Neuronal stem cell (in vitro differentiated cells): Measurements from ENCODE around the gene PDE6G.

Experiments used
- DNase-seq: peaks from one replicate; pipeline ENCODE4 v3.0.0-alpha.2; 2013; ENCODE audit warnings: low spot score
- H2AFZ ChIP-seq: one replicate; pipeline ENCODE4 v1.6.1; 2013; ENCODE audit warnings: mild to moderate bottlenecking, low read length, inconsistent platforms
- H2AK5ac ChIP-seq: 2 replicates; pipeline ENCODE4 v1.6.1; 2013; ENCODE audit warnings: low read depth, mild to moderate bottlenecking, inconsistent platforms, low read length, moderate library complexity, mixed read lengths
- H2BK120ac ChIP-seq: 2 replicates; pipeline ENCODE4 v1.6.1; 2013; ENCODE audit warnings: low read depth, mild to moderate bottlenecking, inconsistent platforms, low read length, moderate library complexity, mixed read lengths
- H2BK12ac ChIP-seq: one replicate; pipeline ENCODE4 v1.6.1; 2013; ENCODE audit warnings: low read length, inconsistent platforms
- H2BK15ac ChIP-seq: 2 replicates; pipeline ENCODE4 v1.6.1; 2013; ENCODE audit warnings: mild to moderate bottlenecking, low read length, inconsistent platforms, mixed read lengths
- H2BK5ac ChIP-seq: one replicate; pipeline ENCODE4 v1.6.1; 2013; ENCODE audit warnings: inconsistent platforms, mild to moderate bottlenecking, low read length, moderate library complexity
- H3K14ac ChIP-seq: one replicate; pipeline ENCODE4 v1.6.1; 2013; ENCODE audit warnings: low read length, inconsistent platforms
- H3K18ac ChIP-seq: 2 replicates; pipeline ENCODE4 v1.6.1; 2013; ENCODE audit warnings: low read length, inconsistent platforms
- H3K23ac ChIP-seq: 2 replicates; pipeline ENCODE4 v1.6.1; 2013; ENCODE audit warnings: low read depth, mild to moderate bottlenecking, mixed read lengths, low read length, inconsistent platforms; ENCODE audit not compliant: poor library complexity
- H3K27ac ChIP-seq: replicated peaks from 3 replicates; pipeline ENCODE4 v1.5.1; 2013; ENCODE audit warnings: low read length, inconsistent platforms
- H3K27me3 ChIP-seq, 3 experiments: 2 replicates each; pipeline ENCODE4 v1.6.1; 2013; ENCODE audit warnings: low read length in 3 of 3, mild to moderate bottlenecking in 2 of 3, inconsistent platforms in 1 of 3, low read depth in 1 of 3, mixed read lengths in 1 of 3, moderate library complexity in 1 of 3; ENCODE audit not compliant: control insufficient read depth in 3 of 3, insufficient read depth in 3 of 3
- H3K36me3 ChIP-seq, 2 donors: replicated peaks in 1 of 2; 2 replicates each; pipeline ENCODE4 v1.6.1; 2013; ENCODE audit warnings: low read length in 2 of 2; ENCODE audit not compliant: control insufficient read depth in 2 of 2, insufficient read depth in 2 of 2
- H3K4ac ChIP-seq: 2 replicates; pipeline ENCODE4 v1.6.1; 2013; ENCODE audit warnings: inconsistent platforms, mild to moderate bottlenecking, low read length, moderate library complexity
- H3K4me1 ChIP-seq, 2 donors: 1 replicate in 1 of 2; 2 replicates in 1 of 2; pipeline ENCODE4 v1.6.1; 2013; ENCODE audit warnings: low read length in 2 of 2, low read depth in 1 of 2; ENCODE audit not compliant: control insufficient read depth in 2 of 2, insufficient read depth in 1 of 2
- H3K4me2 ChIP-seq: one replicate; pipeline ENCODE4 v1.6.1; 2013; ENCODE audit warnings: mild to moderate bottlenecking, low read length, inconsistent platforms; ENCODE audit not compliant: insufficient read depth, poor library complexity, severe bottlenecking
- H3K4me3 ChIP-seq, 2 donors: 2 replicates each; pipeline ENCODE4 v1.5.1; 2013; ENCODE audit warnings: low read length in 2 of 2, mild to moderate bottlenecking in 2 of 2, inconsistent platforms in 1 of 2, moderate library complexity in 1 of 2
- H3K79me1 ChIP-seq: one replicate; pipeline ENCODE4 v1.6.1; 2013; ENCODE audit warnings: low read depth, mild to moderate bottlenecking, inconsistent platforms, low read length, moderate library complexity
- H3K9ac ChIP-seq: one replicate; pipeline ENCODE4 v1.6.1; 2013; ENCODE audit warnings: mild to moderate bottlenecking, low read depth, low read length, inconsistent platforms; ENCODE audit not compliant: poor library complexity
- H3K9me3 ChIP-seq, 2 donors: replicated peaks in 1 of 2; 2 replicates each; pipeline versions ENCODE3 to v1.6.1; 2013; ENCODE audit warnings: low read length in 2 of 2, mild to moderate bottlenecking in 2 of 2, inconsistent platforms in 1 of 2, low read depth in 1 of 2, mixed read lengths in 1 of 2, moderate library complexity in 1 of 2; ENCODE audit not compliant: control insufficient read depth in 2 of 2, insufficient read depth in 1 of 2
- H4K8ac ChIP-seq: one replicate; pipeline ENCODE4 v1.6.1; 2013; ENCODE audit warnings: low read depth, mild to moderate bottlenecking, inconsistent platforms, low read length, moderate library complexity
- H4K91ac ChIP-seq: one replicate; pipeline ENCODE4 v1.6.1; 2013; ENCODE audit warnings: low read length, low read depth, mild to moderate bottlenecking, inconsistent platforms; ENCODE audit not compliant: poor library complexity
- WGBS, 2 donors: extraction: QIAGEN DNeasy Blood & Tissue Kit; methylation state at CpG; one replicate each; pipeline ENCODE4 v1.1.7; 2013; ENCODE audit warnings: missing lambda C conversion rate in 2 of 2, mixed read lengths in 1 of 2; ENCODE audit not compliant: insufficient read length in 2 of 2, insufficient replicate concordance in 1 of 2; ENCODE audit errors: extremely low coverage in 2 of 2; 5-methylcytosine and 5-hydroxymethylcytosine counted together

The PDE6G gene

GRCh38 chr17:81636505-81637288, 19.6 kb downstream of the PDE6G start, which contains the start of the genes NPLOC4 and TSPAN10:
Gene NPLOC4 (minus strand): TSS chr17:81637112. CDS start chr17:81636930, 182 bp downstream.
Gene TSPAN10 (plus strand): TSS chr17:81637196. CDS start chr17:81642413, 5,217 bp downstream.
- Histone ChIP-seq H3K23ac (peak within 1 kb of the TSS; percentile 16), H2BK12ac (peak within 1 kb of the TSS; percentile 58), H4K91ac (no peak within 1 kb of the TSS), H3K4me2 (peak within 1 kb of the TSS; percentile 62), H3K14ac (peak within 1 kb of the TSS; percentile 6), H3K9me3 (no peaks in the 10 kb centered on the region), H2BK120ac (no peak within 1 kb of the TSS), H3K18ac (peak within 1 kb of the TSS; percentile 94), H3K4ac (peak within 1 kb of the TSS; percentile 66), H3K27ac (peak within 1 kb of the TSS; percentile 68), H2AFZ (peak within 1 kb of the TSS; percentile 85), H2BK15ac (no peak within 1 kb of the TSS), H3K4me3 (peak within 1 kb of the TSS; percentile 82 to 99), H2BK5ac (peak within 1 kb of the TSS; percentile 87), H3K9ac (peak within 1 kb of the TSS; percentile 91), H3K79me1 (peaks cover 3% of the 10 kb centered on the region), H3K36me3 (peaks cover 0 to 7% of the 10 kb centered on the region in 2 donors), H3K27me3 (no peaks in the 10 kb centered on the region), H4K8ac (no peak within 1 kb of the TSS), H2AK5ac (peak within 1 kb of the TSS; percentile 92), H3K4me1 (peaks cover 6 to 8% of the 10 kb centered on the region in 2 donors)
- DNase-seq = peak; percentile 85
- no CpG with 5 or more reads among the region's 77 CpGs for WGBS, 2 donors

- Histone ChIP-seq H2BK15ac (no peak overlapping the region), H2AFZ (peak overlapping the region; percentile 85), H3K79me1 (peaks cover 7% of the 10 kb centered on the region), H3K9ac (peak overlapping the region; percentile 91), H3K4me1 (peaks cover 6 to 8% of the 10 kb centered on the region in 2 donors), H4K8ac (no peak overlapping the region), H3K14ac (peak overlapping the region; percentile 6), H3K23ac (peak overlapping the region; percentile 16), H3K9me3 (no peaks in the 10 kb centered on the region), H2AK5ac (peak overlapping the region; percentile 92), H3K18ac (no peak overlapping the region), H3K27me3 (no peaks in the 10 kb centered on the region), H3K4me3 (peak overlapping the region; percentile 82 to 99), H3K4me2 (peak overlapping the region; percentile 62), H3K36me3 (peaks cover 2 to 11% of the 10 kb centered on the region in 2 donors), H3K27ac (peak overlapping the region; percentile 36), H4K91ac (no peak overlapping the region), H2BK120ac (no peak overlapping the region), H2BK12ac (peak overlapping the region; percentile 58), H2BK5ac (peak overlapping the region; percentile 87), H3K4ac (peak overlapping the region; percentile 66)
- WGBS, 2 donors = no CpG with 5 or more reads among the region's 18 CpGs
- no peak for DNase-seq
Measured at GRCh38 chr17:81635973-81636504, 20.3 kb downstream of the PDE6G start.

DNA sequence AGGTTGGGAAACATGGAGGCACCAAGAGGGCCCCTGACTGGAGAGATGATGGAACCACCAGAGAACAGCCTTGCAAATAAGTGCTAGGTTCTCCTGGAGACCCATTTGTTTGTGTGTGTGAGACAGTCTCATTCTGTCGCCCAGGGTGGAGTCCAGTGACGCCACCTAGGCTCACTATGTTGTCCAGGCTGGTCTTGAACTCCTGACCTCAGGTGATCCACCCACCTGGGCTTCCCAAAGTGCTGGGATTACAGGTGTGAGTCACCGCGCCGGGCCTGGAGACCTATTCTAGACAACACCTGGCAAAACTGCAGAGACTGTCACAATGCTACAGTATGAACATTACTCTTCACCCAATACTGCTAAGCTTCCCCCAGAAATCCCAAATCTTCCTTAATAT, 20.9 kb downstream of the PDE6G start:
- no peaks in the 10 kb centered on the region for H3K27me3 ChIP-seq
- no peak overlapping the region for H2BK12ac ChIP-seq
- no peak overlapping the region for H3K9ac ChIP-seq
- no peak overlapping the region for H2AFZ ChIP-seq
- no peak overlapping the region for H2BK120ac ChIP-seq
- H3K4ac ChIP-seq = no peak overlapping the region
- no CpG with 5 or more reads among the region's 5 CpGs for WGBS, 2 donors
- no peak overlapping the region for H3K4me2 ChIP-seq
- H3K79me1 ChIP-seq = peaks cover 7% of the 10 kb centered on the region
- no peak overlapping the region for H3K27ac ChIP-seq
- H2BK15ac ChIP-seq = no peak overlapping the region
- H3K9me3 ChIP-seq = no peaks in the 10 kb centered on the region
- H2BK5ac ChIP-seq = no peak overlapping the region
- H3K4me1 ChIP-seq = peaks cover 6 to 8% of the 10 kb centered on the region in 2 donors
- H3K36me3 ChIP-seq = peaks cover 2 to 14% of the 10 kb centered on the region in 2 donors
- no peak for DNase-seq
- no peak overlapping the region for H3K23ac ChIP-seq
- no peak overlapping the region for H3K14ac ChIP-seq
- H2AK5ac ChIP-seq = no peak overlapping the region
- H4K91ac ChIP-seq = no peak overlapping the region
- no peak overlapping the region for H4K8ac ChIP-seq
- H3K18ac ChIP-seq = no peak overlapping the region
- H3K4me3 ChIP-seq = peak overlapping the region in 1 of 2 donors; percentile 99

DNA sequence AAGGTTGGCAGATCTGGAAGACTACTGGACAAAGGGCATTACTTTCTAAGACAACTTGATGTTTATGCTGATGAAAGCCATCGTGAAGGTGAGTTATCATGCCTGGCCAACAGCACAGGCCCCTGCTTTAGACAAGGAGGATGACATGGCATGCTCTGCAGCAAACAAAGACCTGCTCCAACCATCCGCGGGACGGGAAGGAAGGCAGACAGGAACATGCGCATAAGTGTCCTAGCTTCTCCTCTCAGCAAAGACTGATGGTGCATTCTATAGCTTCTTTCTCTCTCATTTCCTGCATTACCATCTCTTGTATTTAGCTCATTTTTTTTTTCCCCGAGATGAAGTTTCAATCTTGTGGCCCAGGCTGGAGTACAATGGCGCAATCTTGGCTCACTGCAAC, 24.9 kb downstream of the PDE6G start:
- H3K4me1 ChIP-seq = peaks cover 6 to 8% of the 10 kb centered on the region in 2 donors
- DNase-seq = no peak
- no peak overlapping the region for H2BK15ac ChIP-seq
- no peak overlapping the region for H2BK120ac ChIP-seq
- no peak overlapping the region for H3K18ac ChIP-seq
- no peak overlapping the region for H4K91ac ChIP-seq
- no peak overlapping the region for H2BK12ac ChIP-seq
- H3K4ac ChIP-seq = no peak overlapping the region
- H2AK5ac ChIP-seq = no peak overlapping the region
- H3K9me3 ChIP-seq = no peaks in the 10 kb centered on the region
- H3K9ac ChIP-seq = no peak overlapping the region
- H3K79me1 ChIP-seq = peaks cover 7% of the 10 kb centered on the region
- no peak overlapping the region for H3K23ac ChIP-seq
- H4K8ac ChIP-seq = no peak overlapping the region
- no peak overlapping the region for H3K14ac ChIP-seq
- H3K36me3 ChIP-seq = peaks cover 8 to 52% of the 10 kb centered on the region in 2 donors
- no peak overlapping the region for H2BK5ac ChIP-seq
- H3K4me2 ChIP-seq = no peak overlapping the region
- no peak overlapping the region for H3K27ac ChIP-seq
- H3K27me3 ChIP-seq = no peaks in the 10 kb centered on the region
- H2AFZ ChIP-seq = no peak overlapping the region
- WGBS, 2 donors = no CpG with 5 or more reads among the region's 7 CpGs
- H3K4me3 ChIP-seq = no peak overlapping the region
